ENCODE measurements around the gene MUC21. TPM values are rescaled to one million over a fixed set of nuclear protein-coding genes. Genes with fewer than 3 reads are reported as not detected.

Gene MUC21
- total RNA-seq, 1 experiment from 2014 or later = not detected

GRCh38 chr6:30990422-30991086 is 7.0 kb downstream of the MUC21 start:
- no peak overlapping the region for H3K4me3 ChIP-seq (ENCODE audit: low read depth, low read length, poor library complexity, severe bottlenecking)
- no TSS peak for BruUV-seq (replicated peaks)
- POLR2A ChIA-PET (ENCODE audit: low non-redundant PET) = no interaction called here

GRCh38 chr6:30991891-30992290 is 8.4 kb downstream of the MUC21 start:
- no TSS peak for BruUV-seq (replicated peaks)
- H3K4me1 ChIP-seq (ENCODE audit: insufficient read depth, low read length, poor library complexity, severe bottlenecking) = no peaks in the 10 kb centered on the region
- H3K36me3 ChIP-seq (ENCODE audit: insufficient read depth, low read length, poor library complexity, severe bottlenecking) = no peaks in the 10 kb centered on the region
- H3K9me3 ChIP-seq (ENCODE audit: low read depth, low read length, poor library complexity, severe bottlenecking) = no peaks in the 10 kb centered on the region
- no peaks in the 10 kb centered on the region for H3K27me3 ChIP-seq (replicated peaks; ENCODE audit: insufficient read depth, low read depth, low read length, poor library complexity)
- no peak overlapping the region for H3K27ac ChIP-seq (ENCODE audit: low read depth, low read length, poor library complexity, severe bottlenecking)
- ChIA-PET CTCF (no interaction called here), POLR2A (ENCODE audit: low non-redundant PET) (interaction anchor here (0.6 kb wide), 2 partner anchors 9 to 82 kb away, joined by 5 read pairs; no protein-coding TSS in a partner anchor)
- DNase-seq (ENCODE audit: low spot score) = no peak
- intact Hi-C loops (cut with micrococcal nuclease; ENCODE audit: unreplicated experiment) = no loop called here
- no peak overlapping the region for H3K4me3 ChIP-seq (ENCODE audit: low read depth, low read length, poor library complexity, severe bottlenecking)
- TF ChIP-seq CTCF (conservative IDR thresholded peaks at IDR 0.05; ENCODE audit: low read depth, low read length) (no peak), EZH2 (IDR thresholded peaks at IDR 0.05; ENCODE audit: borderline replicate concordance, low read depth, low read length, poor library complexity, severe bottlenecking) (no peak)

More at GRCh38 chr6:30990422-30991086, 7.0 kb downstream of the MUC21 start:
- H3K36me3 ChIP-seq (ENCODE audit: insufficient read depth, low read length, poor library complexity, severe bottlenecking) = no peaks in the 10 kb centered on the region
- no peaks in the 10 kb centered on the region for H3K9me3 ChIP-seq (ENCODE audit: low read depth, low read length, poor library complexity, severe bottlenecking)
- CTCF ChIA-PET = no interaction called here
- H3K4me1 ChIP-seq (ENCODE audit: insufficient read depth, low read length, poor library complexity, severe bottlenecking) = no peaks in the 10 kb centered on the region
- H3K27me3 ChIP-seq (replicated peaks; ENCODE audit: insufficient read depth, low read depth, low read length, poor library complexity) = no peaks in the 10 kb centered on the region
- no peak for DNase-seq (ENCODE audit: low spot score)
- intact Hi-C loops (cut with micrococcal nuclease; ENCODE audit: unreplicated experiment) = no loop called here
- TF ChIP-seq CTCF (conservative IDR thresholded peaks at IDR 0.05; ENCODE audit: low read depth, low read length) (no peak), EZH2 (IDR thresholded peaks at IDR 0.05; ENCODE audit: borderline replicate concordance, low read depth, low read length, poor library complexity, severe bottlenecking) (no peak)
- H3K27ac ChIP-seq (ENCODE audit: low read depth, low read length, poor library complexity, severe bottlenecking) = no peak overlapping the region

GRCh38 chr6:30997301-30997700 is 13.8 kb downstream of the MUC21 start:
- H3K4me1 ChIP-seq (ENCODE audit: insufficient read depth, low read length, poor library complexity, severe bottlenecking) = no peaks in the 10 kb centered on the region
- no peak for TF ChIP-seq CTCF (conservative IDR thresholded peaks at IDR 0.05; ENCODE audit: low read depth, low read length)
- ChIA-PET POLR2A (ENCODE audit: low non-redundant PET) (no interaction called here), CTCF (interaction anchor here (0.6 kb wide), 1 partner anchor 39 kb away, joined by 6 read pairs; no protein-coding TSS in a partner anchor)
- no peak for DNase-seq (ENCODE audit: low spot score)
- no peaks in the 10 kb centered on the region for H3K36me3 ChIP-seq (ENCODE audit: insufficient read depth, low read length, poor library complexity, severe bottlenecking)
- intact Hi-C loops (cut with micrococcal nuclease; ENCODE audit: unreplicated experiment) = no loop called here
- no peaks in the 10 kb centered on the region for H3K9me3 ChIP-seq (ENCODE audit: low read depth, low read length, poor library complexity, severe bottlenecking)
- no peak overlapping the region for H3K4me3 ChIP-seq (ENCODE audit: low read depth, low read length, poor library complexity, severe bottlenecking)
- H3K27me3 ChIP-seq (replicated peaks; ENCODE audit: insufficient read depth, low read depth, low read length, poor library complexity) = no peaks in the 10 kb centered on the region
- BruUV-seq (replicated peaks) = no TSS peak
- no peak overlapping the region for H3K27ac ChIP-seq (ENCODE audit: low read depth, low read length, poor library complexity, severe bottlenecking)

All from A673 (cell line).